ENCODE results near the gene CD99L2. TPM values are rescaled to one million over a fixed set of nuclear protein-coding genes. Genes with fewer than 3 reads are reported as not detected.
A peak's percentile ranks its signal among the peaks of the same experiment; 100 is the strongest.

The CD99L2 gene
- total RNA-seq, 4 donors from 2014 or later, result 49.7 to 78.7 (median 58.1) TPM

DNA sequence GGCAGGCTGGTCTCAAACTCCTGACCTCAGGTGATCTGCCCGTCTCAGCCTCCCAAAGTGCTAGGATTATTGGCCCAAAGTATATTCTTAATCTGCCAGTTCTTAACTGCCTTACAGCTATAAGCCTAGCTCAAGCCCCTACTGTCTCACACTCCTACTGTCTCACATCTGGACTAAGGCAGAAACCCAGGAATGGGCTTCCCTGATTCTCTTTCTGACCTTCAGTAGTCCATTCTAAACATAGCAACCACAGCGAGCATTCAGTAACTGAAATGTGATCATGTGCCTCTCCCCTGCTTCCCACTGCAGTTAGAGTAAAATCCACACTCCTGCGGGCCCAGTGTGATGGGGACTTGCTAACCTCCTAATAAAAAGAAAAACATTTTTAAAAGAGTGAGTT is 146.3 kb downstream of the CD99L2 start:
- no peak for DNase-seq (ENCODE audit: low spot score)
- ATAC-seq (ENCODE audit: low FRiP score), result no peak

DNA sequence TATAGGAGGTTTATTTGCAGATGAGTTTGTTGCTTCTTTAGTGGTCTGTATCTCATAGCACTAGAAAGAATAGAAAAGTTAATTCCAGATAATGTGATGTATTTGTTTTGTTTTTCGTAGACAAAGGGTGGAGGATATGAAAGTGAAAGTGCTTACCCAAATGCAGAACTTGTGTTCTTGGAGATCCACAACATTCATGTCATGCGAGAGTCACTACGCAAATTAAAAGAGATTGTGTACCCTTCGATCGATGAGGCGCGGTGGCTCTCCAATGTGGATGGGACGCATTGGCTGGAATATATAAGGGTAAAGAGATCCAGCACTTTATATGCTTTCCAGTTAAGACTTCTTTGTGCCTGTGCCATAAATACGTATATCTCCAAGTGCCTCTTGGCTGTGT is 162.0 kb downstream of the CD99L2 start:
- no peak for ATAC-seq (ENCODE audit: low FRiP score)
- no peak for DNase-seq (ENCODE audit: low spot score)
- TF ChIP-seq, protein P1, sequence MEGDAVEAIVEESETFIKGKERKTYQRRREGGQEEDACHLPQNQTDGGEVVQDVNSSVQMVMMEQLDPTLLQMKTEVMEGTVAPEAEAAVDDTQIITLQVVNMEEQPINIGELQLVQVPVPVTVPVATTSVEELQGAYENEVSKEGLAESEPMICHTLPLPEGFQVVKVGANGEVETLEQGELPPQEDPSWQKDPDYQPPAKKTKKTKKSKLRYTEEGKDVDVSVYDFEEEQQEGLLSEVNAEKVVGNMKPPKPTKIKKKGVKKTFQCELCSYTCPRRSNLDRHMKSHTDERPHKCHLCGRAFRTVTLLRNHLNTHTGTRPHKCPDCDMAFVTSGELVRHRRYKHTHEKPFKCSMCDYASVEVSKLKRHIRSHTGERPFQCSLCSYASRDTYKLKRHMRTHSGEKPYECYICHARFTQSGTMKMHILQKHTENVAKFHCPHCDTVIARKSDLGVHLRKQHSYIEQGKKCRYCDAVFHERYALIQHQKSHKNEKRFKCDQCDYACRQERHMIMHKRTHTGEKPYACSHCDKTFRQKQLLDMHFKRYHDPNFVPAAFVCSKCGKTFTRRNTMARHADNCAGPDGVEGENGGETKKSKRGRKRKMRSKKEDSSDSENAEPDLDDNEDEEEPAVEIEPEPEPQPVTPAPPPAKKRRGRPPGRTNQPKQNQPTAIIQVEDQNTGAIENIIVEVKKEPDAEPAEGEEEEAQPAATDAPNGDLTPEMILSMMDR (IDR thresholded peaks at IDR 0.05), result no peak

More for the DNA sequence above, 146.3 kb downstream of the CD99L2 start:
- TF ChIP-seq, protein P1 (IDR thresholded peaks at IDR 0.05), result no peak

DNA sequence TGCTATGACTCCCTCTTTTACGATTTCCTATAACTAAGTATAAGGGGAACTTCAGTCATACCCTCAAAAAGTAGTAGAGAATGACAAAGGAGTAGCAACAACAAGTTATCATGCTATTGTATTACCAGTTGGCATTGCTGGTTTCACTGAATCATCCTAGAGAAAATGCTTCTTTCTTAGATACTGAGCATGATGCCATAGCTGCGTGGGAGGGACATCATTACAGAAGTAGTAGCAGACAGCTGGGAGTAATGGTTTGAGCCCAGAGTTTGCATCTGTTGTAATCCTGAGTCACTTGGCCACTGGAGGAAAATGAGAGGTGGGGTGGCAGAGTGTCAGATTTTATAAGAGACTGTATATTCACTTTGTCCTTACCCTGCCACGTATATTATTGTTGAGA is 166.7 kb downstream of the CD99L2 start:
- TF ChIP-seq, protein P1 (IDR thresholded peaks at IDR 0.05), result no peak
- ATAC-seq (ENCODE audit: low FRiP score) (peak; percentile 75), DNase-seq (ENCODE audit: low spot score) (no peak)

DNA sequence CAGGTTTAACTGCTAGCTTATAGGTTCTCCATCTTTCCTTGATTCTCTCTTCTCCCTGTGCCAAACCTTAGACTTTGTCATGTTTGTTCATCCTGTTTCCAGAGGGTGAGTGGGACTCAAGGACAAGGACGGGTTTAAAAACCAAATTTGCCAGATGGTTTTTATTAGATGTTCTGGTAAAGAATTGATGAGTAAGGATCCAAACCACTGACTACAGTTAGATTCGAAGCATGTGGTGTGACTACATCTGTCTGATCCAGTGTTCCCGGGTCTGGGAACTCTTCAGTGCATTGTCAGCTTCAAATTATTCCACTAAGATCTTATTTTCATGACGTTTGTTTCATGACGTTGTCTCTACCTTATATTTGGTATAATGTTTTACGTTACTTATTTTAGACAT is 167.7 kb downstream of the CD99L2 start:
- ATAC-seq (ENCODE audit: low FRiP score), result no peak
- DNase-seq (ENCODE audit: low spot score), result no peak
- TF ChIP-seq, protein P1 (IDR thresholded peaks at IDR 0.05), result no peak

DNA sequence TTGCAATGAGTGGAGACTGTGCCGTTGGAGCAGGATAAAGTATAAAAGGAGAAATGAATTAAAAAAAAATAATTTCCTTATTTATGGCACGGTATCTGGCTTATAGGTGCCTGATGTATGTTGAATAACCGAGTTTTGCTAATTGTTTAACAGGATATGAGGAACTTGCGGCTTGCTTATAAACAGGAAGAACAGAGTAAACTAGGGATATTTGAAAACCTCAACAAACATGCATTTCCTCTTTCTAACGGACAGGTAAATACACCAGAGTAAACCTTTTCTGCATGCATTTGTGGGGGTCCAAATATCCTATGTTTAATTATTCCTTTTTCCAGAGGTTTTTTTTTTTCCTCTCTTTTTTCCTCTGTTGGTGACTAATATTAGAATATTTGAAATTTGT is 168.5 kb downstream of the CD99L2 start:
- TF ChIP-seq, protein P1 (IDR thresholded peaks at IDR 0.05), result no peak
- no peak for ATAC-seq (ENCODE audit: low FRiP score)
- no peak for DNase-seq (ENCODE audit: low spot score)

DNA sequence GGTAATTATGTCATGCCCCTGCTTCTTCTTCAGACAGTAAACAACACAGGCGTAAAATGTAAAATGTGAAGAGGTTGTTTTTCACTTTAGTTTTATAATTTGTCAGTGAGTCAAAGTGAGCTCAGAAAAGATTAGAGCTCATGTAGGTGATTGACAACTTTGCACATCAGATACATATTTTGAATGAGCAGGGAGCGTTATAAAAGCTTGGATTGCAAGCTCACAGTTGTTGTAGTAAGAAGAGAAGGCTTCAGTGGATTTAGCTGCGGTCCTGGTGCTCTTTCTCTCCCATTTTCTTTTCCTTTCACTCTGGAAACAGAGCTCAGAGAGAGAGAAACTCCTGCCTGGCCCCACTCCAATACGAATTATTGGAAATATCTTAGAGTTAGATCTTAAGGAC is 178.8 kb downstream of the CD99L2 start:
- ATAC-seq (ENCODE audit: low FRiP score), result no peak

More for the DNA sequence above, 178.8 kb downstream of the CD99L2 start:
- TF ChIP-seq, protein P1 (IDR thresholded peaks at IDR 0.05), result no peak
- DNase-seq (ENCODE audit: low spot score), result no peak

Other genes starting within 250 kb of the CD99L2 start
- 10 to 100 TPM; 12.3 to 18.1 (median 14.4) TPM for gene MTMR1, start 205.3 kb downstream of the CD99L2 start, total RNA-seq
- 1 to 10 TPM; 2.0 to 5.3 (median 3.6) TPM for gene HMGB3, start 84.7 kb upstream of the CD99L2 start, total RNA-seq

Measured in omental fat pad (tissue), 4 donors.